Keratinocyte (primary cell): ENCODE measurements around the gene PKHD1. TPM values are rescaled to one million over a fixed set of nuclear protein-coding genes. Genes with fewer than 3 reads are reported as not detected.

ENCODE experiments used
- DNase-seq: peaks from one replicate; pipeline ENCODE4 v3.0.0-alpha.2; 2011; ENCODE audit warnings: low read depth, missing footprints, low spot score
- FAIRE-seq: peaks from 2 replicates; lab custom pipeline; 2011; peaks lifted over from hg19 to GRCh38; lab: Jason Lieb, UNC
- H2AFZ ChIP-seq: 2 replicates; pipeline ENCODE4 v1.6.0; 2012; ENCODE audit warnings: low read length, control low read depth, inconsistent platforms; ENCODE audit not compliant: control insufficient read depth
- H3K27ac ChIP-seq: 2 replicates; pipeline ENCODE4 v1.5.1; 2011; ENCODE audit warnings: low read length; ENCODE audit not compliant: control insufficient read depth, insufficient read depth
- H3K27me3 ChIP-seq: 3 replicates; pipeline ENCODE4 v1.6.0; 2011; ENCODE audit warnings: low read length; ENCODE audit not compliant: control insufficient read depth, insufficient read depth; ENCODE audit errors: extremely low read depth
- H3K36me3 ChIP-seq, 2 experiments: 2 replicates in 1 of 2; 3 replicates in 1 of 2; pipeline ENCODE4 v1.5.1; 2011; ENCODE audit warnings: low read length in 2 of 2, mild to moderate bottlenecking in 1 of 2; ENCODE audit not compliant: control insufficient read depth in 2 of 2, insufficient read depth in 2 of 2; ENCODE audit errors: extremely low read depth in 1 of 2
- H3K4me1 ChIP-seq: 3 replicates; pipeline ENCODE4 v1.5.1; 2011; ENCODE audit warnings: low read length; ENCODE audit not compliant: control insufficient read depth, insufficient read depth; ENCODE audit errors: extremely low read depth
- H3K4me2 ChIP-seq: 3 replicates; pipeline ENCODE4 v1.6.0; 2011; ENCODE audit warnings: low read depth, low read length; ENCODE audit not compliant: control insufficient read depth, insufficient read depth; ENCODE audit errors: extremely low read depth
- H3K4me3 ChIP-seq, 3 experiments: fragments of 200-600 bp in 1 of 3; sonication (generic) in 1 of 3; 2 replicates in 2 of 3; 3 replicates in 1 of 3; pipeline ENCODE4 v1.5.1; 2011 to 2016; ENCODE audit warnings: low read length in 3 of 3, mild to moderate bottlenecking in 3 of 3, control low read depth in 2 of 3, inconsistent platforms in 1 of 3, low read depth in 1 of 3, mixed read lengths in 1 of 3, mixed run types in 1 of 3, moderate library complexity in 1 of 3; ENCODE audit not compliant: control insufficient read depth in 2 of 3, insufficient read depth in 2 of 3; ENCODE audit errors: extremely low read depth in 1 of 3
- H3K79me2 ChIP-seq: 2 replicates; pipeline ENCODE4 v1.6.0; 2012; ENCODE audit warnings: low read length; ENCODE audit not compliant: control insufficient read depth, insufficient read depth
- H3K9ac ChIP-seq: 3 replicates; pipeline ENCODE4 v1.6.0; 2011; ENCODE audit warnings: low read length; ENCODE audit not compliant: control insufficient read depth, insufficient read depth; ENCODE audit errors: extremely low read depth
- H3K9me1 ChIP-seq: 3 replicates; pipeline ENCODE4 v1.6.0; 2011; ENCODE audit warnings: low read length; ENCODE audit not compliant: control insufficient read depth, insufficient read depth; ENCODE audit errors: extremely low read depth
- H3K9me3 ChIP-seq: 2 replicates; pipeline ENCODE4 v1.5.1; 2012; ENCODE audit warnings: low read depth, low read length; ENCODE audit not compliant: control insufficient read depth
- H4K20me1 ChIP-seq: 3 replicates; pipeline ENCODE4 v1.6.0; 2011; ENCODE audit warnings: low read length; ENCODE audit not compliant: control insufficient read depth, insufficient read depth; ENCODE audit errors: extremely low read depth
- CTCF ChIP-seq, 3 experiments: IDR thresholded peaks in 1 of 3; conservative IDR thresholded peaks in 1 of 3; optimal IDR thresholded peaks in 1 of 3; 2 replicates in 2 of 3; 3 replicates in 1 of 3; pipeline versions ENCODE3 to v1.5.1; 2011; ENCODE audit warnings: low read length in 3 of 3, mild to moderate bottlenecking in 3 of 3, moderate library complexity in 2 of 3, control low read depth in 1 of 3, inconsistent platforms in 1 of 3; ENCODE audit not compliant: insufficient read depth in 2 of 3; ENCODE audit errors: extremely low read depth in 1 of 3
- EZH2 ChIP-seq: IDR thresholded peaks from one replicate; pipeline ENCODE4 v1.6.1; 2012; ENCODE audit warnings: inconsistent platforms, mild to moderate bottlenecking, low read length, moderate library complexity
- dilution Hi-C: fragments of 300-500 bp; cut with MboI; formaldehyde crosslinking; loops from one replicate; pipeline ENCODE4 v1.7.0; 2020; ENCODE audit warnings: low sequenced_read_pairs; ENCODE audit not compliant: extremely low pct_ligation_motif_present
- polyA plus RNA-seq, 5 experiments: library from polyadenylated mRNA; depleted of rRNA in 3 of 5; stranded (reverse) in 3 of 5; stranded (forward) in 1 of 5; unstranded in 1 of 5; fragments of >200 nt; gene quantifications; 1 replicate in 1 of 5; 2 replicates in 3 of 5; 3 replicates in 1 of 5; pipeline versions ENCODE4 v1.2.1 to v1.2.3, GENCODE V29; 2011 to 2012; ENCODE audit warnings: missing spikeins in 2 of 5, low read depth in 1 of 5, low replicate concordance in 1 of 5

The PKHD1 gene
- polyA plus RNA-seq, 1 donor (not counting 4 experiments of a cell fraction or from before 2014, with no cell fraction given), result under 0.01 TPM

GRCh38 chr6:52074155-52074554, 13.3 kb downstream of the PKHD1 start:
- Histone ChIP-seq H3K36me3 (no peaks in the 10 kb centered on the region), H3K9me1 (no peaks in the 10 kb centered on the region), H3K27me3 (peaks cover 4% of the 10 kb centered on the region), H3K79me2 (no peaks in the 10 kb centered on the region), H3K4me1 (no peaks in the 10 kb centered on the region), H3K27ac (no peak overlapping the region), H2AFZ (no peak overlapping the region), H3K9ac (no peak overlapping the region), H3K4me3 (no peak overlapping the region), H4K20me1 (no peaks in the 10 kb centered on the region), H3K4me2 (no peak overlapping the region), H3K9me3 (no peaks in the 10 kb centered on the region)
- no peak for FAIRE-seq
- dilution Hi-C loops, result no loop called here
- no peak for TF ChIP-seq EZH2
- TF ChIP-seq CTCF (optimal IDR thresholded peaks at IDR 0.05 in 1 of 3, IDR thresholded peaks at IDR 0.05 in 1 of 3, conservative IDR thresholded peaks at IDR 0.05 in 1 of 3; ENCODE audit: extremely low read depth in 1 of 3, insufficient read depth in 2 of 3, low read length in 3 of 3), result no peak
- DNase-seq, result no peak

GRCh38 chr6:52065621-52066020, 21.8 kb downstream of the PKHD1 start:
- Histone ChIP-seq H3K36me3 (no peaks in the 10 kb centered on the region), H3K79me2 (no peaks in the 10 kb centered on the region), H2AFZ (no peak overlapping the region), H3K9ac (no peak overlapping the region), H3K4me2 (peak overlapping the region; percentile 35), H3K9me1 (peaks cover 2% of the 10 kb centered on the region), H3K27me3 (no peaks in the 10 kb centered on the region), H3K4me1 (peaks cover 16% of the 10 kb centered on the region), H3K9me3 (no peaks in the 10 kb centered on the region), H3K4me3 (no peak overlapping the region), H4K20me1 (no peaks in the 10 kb centered on the region), H3K27ac (peak overlapping the region; percentile 44)
- TF ChIP-seq CTCF (optimal IDR thresholded peaks at IDR 0.05 in 1 of 3, IDR thresholded peaks at IDR 0.05 in 1 of 3, conservative IDR thresholded peaks at IDR 0.05 in 1 of 3; ENCODE audit: extremely low read depth in 1 of 3, insufficient read depth in 2 of 3, low read length in 3 of 3) (no peak), EZH2 (no peak)
- FAIRE-seq (peak; percentile 98), DNase-seq (peak; percentile 86)
- dilution Hi-C loops, result no loop called here
